ENCODE measurements around the gene DNAH9.

- TF ChIP-seq TAF1 (conservative IDR thresholded peaks at IDR 0.05) (no peak), CTCF (IDR thresholded peaks at IDR 0.05; ENCODE audit: low read depth, low read length, missing input control) (no peak)
These were observed 218.1 kb downstream of the DNAH9 start for GRCh38 chr17:11816409-11816808.

All from liver (tissue), 3 donors.